Esophagus (tissue), 2 donors: ENCODE measurements around the gene PRR23B. TPM values are rescaled to one million over a fixed set of nuclear protein-coding genes. Genes with fewer than 3 reads are reported as not detected.

Experiments
- H3K27ac ChIP-seq, 2 donors: one replicate each; pipeline ENCODE4 v1.5.1; 2013; ENCODE audit warnings: low read depth in 2 of 2, mild to moderate bottlenecking in 2 of 2, inconsistent platforms in 1 of 2, low read length in 1 of 2, moderate library complexity in 1 of 2
- H3K27me3 ChIP-seq, 2 donors: one replicate each; pipeline ENCODE4 v1.6.1; 2013; ENCODE audit warnings: low read length in 2 of 2, control low read depth in 1 of 2, mild to moderate bottlenecking in 1 of 2; ENCODE audit not compliant: insufficient read depth in 2 of 2, control insufficient read depth in 1 of 2
- H3K36me3 ChIP-seq, 2 donors: one replicate each; pipeline ENCODE4 v1.6.1; 2013; ENCODE audit warnings: low read length in 1 of 2; ENCODE audit not compliant: control insufficient read depth in 2 of 2, insufficient read depth in 2 of 2
- H3K4me1 ChIP-seq, 2 donors: one replicate each; pipeline ENCODE4 v1.6.1; 2013; ENCODE audit warnings: low read length in 1 of 2; ENCODE audit not compliant: control insufficient read depth in 2 of 2, insufficient read depth in 2 of 2
- H3K4me3 ChIP-seq, 2 donors: one replicate each; pipeline ENCODE4 v1.5.1; 2013; ENCODE audit warnings: low read length in 2 of 2, mild to moderate bottlenecking in 2 of 2, low read depth in 1 of 2, moderate library complexity in 1 of 2
- H3K9me3 ChIP-seq, 2 donors: one replicate each; pipeline ENCODE4 v1.6.1; 2013; ENCODE audit warnings: mild to moderate bottlenecking in 2 of 2, low read depth in 1 of 2, low read length in 1 of 2, moderate library complexity in 1 of 2; ENCODE audit not compliant: control insufficient read depth in 2 of 2, insufficient read depth in 1 of 2
- WGBS, 2 donors: extraction: QIAGEN DNeasy Blood & Tissue Kit; methylation state at CpG; one replicate each; pipeline ENCODE4 v1.1.7; 2013; 5-methylcytosine and 5-hydroxymethylcytosine counted together
- polyA plus RNA-seq, 2 donors: library from polyadenylated mRNA; stranded (reverse); fragments of 200-250 nt; gene quantifications; one replicate each; pipeline ENCODE4 v1.2.3, GENCODE V29; 2013
- donor health status: healthy with polysubstance abuse.
- donor health status: Bipolar disorder and iron deficiency.

Gene PRR23B
- polyA plus RNA-seq, 2 donors = not detected

DNA sequence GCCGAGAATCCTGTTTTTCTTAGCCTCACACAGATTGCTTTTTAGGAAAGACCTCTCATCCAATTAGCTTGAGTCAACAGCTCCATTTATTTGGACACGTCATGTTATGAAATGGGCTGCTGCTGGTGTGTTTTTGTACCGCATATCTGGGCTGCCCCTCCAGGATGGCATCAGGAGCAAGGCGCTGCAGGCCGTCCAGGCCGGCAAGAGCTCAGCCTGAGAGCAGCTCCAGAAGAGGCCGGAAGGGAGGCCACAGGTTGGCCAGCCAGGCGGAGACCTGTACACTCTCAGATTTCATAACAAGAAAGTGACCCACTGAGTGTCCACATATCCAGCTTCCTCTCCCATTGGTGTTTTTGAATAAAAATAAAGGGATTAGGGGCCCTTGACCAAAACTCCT, 45.4 kb downstream of the PRR23B start:
- Histone ChIP-seq H3K36me3 (no peaks in the 10 kb centered on the region), H3K27ac (no peak overlapping the region), H3K4me1 (no peaks in the 10 kb centered on the region), H3K4me3 (no peak overlapping the region), H3K27me3 (no peaks in the 10 kb centered on the region), H3K9me3 (peaks cover 0 to 4% of the 10 kb centered on the region in 2 donors)
- WGBS, 2 donors = 89 to 94% methylated on average over 8 of the region's 8 CpGs

DNA sequence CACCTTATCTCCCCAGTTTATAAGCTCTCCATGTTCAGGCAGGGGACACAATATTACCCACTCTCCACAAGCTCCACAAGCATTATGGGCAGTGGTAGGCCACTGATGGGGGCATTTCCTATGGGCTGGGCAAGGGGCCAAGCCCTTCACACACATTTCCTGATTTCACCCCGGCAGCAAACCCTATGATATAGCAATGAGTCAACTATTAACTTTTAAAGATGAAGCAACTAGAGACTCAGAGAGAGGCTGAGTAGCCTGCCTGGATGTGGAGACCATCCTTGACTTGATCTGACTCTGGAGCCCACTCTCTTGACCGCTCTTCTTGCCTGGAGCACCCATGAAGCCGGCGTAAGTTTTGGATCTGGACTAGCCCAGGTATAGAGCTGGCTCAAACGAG, 46.3 kb downstream of the PRR23B start:
- Histone ChIP-seq H3K4me1 (no peaks in the 10 kb centered on the region), H3K4me3 (no peak overlapping the region)
- 78 to 82% methylated on average over 5 of the region's 5 CpGs for WGBS, 2 donors

DNA sequence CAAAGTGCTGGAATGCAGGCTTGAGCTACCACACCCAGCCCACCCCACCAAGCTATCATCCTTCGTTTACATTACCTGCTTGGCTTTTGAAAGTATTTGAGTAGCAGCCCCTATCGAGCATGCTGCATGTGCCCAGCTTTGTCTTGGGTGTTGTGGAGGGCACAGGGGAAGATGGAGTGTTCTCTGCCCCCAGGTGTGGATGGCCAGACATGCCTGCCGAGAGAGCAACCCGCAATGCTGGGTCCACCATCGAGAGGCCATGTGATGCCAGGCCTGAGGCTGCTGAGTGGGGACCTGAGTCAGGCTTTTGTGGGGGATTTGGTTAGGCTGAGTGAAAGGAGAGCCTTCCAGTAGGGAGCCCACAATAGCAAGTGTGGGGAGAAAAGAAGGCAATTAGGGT, 47.8 kb downstream of the PRR23B start:
- Histone ChIP-seq H3K4me1 (no peaks in the 10 kb centered on the region), H3K36me3 (no peaks in the 10 kb centered on the region), H3K27ac (no peak overlapping the region), H3K4me3 (no peak overlapping the region), H3K9me3 (peaks cover 0 to 4% of the 10 kb centered on the region in 2 donors), H3K27me3 (no peaks in the 10 kb centered on the region)
- 83 to 88% methylated on average over 5 of the region's 5 CpGs for WGBS, 2 donors

More for the DNA sequence above, 46.3 kb downstream of the PRR23B start:
- Histone ChIP-seq H3K9me3 (peaks cover 0 to 4% of the 10 kb centered on the region in 2 donors), H3K27ac (no peak overlapping the region), H3K36me3 (no peaks in the 10 kb centered on the region), H3K27me3 (no peaks in the 10 kb centered on the region)

DNA sequence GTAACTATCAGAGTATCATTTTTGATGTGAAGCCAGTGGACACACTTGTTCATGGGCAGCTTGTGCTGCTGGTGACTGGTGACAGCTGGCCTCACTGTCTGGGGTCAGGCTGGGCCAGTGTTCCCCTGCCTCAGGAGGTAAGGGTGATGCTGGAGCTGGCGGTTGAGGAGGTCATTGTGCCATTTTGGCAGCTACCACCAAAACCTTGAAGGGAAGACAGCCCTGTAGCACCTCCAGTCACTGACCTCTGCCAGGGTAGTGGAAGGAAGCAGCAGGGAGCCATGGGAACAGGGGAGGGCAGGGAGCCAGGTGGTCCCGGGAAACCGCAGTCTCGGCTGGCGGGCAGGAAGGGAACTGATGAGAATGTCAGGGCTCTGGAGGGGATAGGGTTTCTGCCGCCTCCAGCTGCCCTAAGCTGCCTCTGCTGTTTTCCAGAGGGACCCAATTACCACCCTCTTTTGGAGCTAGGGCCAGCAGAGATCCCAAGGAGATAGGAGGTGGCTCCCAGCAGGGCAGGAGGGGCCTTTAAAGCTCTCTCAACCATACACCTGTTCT, 48.9 kb downstream of the PRR23B start:
- no peaks in the 10 kb centered on the region for H3K4me1 ChIP-seq
- no peak overlapping the region for H3K27ac ChIP-seq
- H3K27me3 ChIP-seq = no peaks in the 10 kb centered on the region
- H3K36me3 ChIP-seq = no peaks in the 10 kb centered on the region
- H3K4me3 ChIP-seq = no peak overlapping the region
- peaks cover 0 to 4% of the 10 kb centered on the region in 2 donors for H3K9me3 ChIP-seq
- WGBS, 2 donors = 76 to 86% methylated on average over 6 of the region's 6 CpGs

Other genes with a start within 250 kb of the PRR23B start
- gene PIK3CB, start 186.0 kb downstream of the PRR23B start, polyA plus RNA-seq = 10 to 100 TPM in 1 of 2 donors, 1 to 10 TPM in 1; 7.5 to 10.6 TPM
- gene FOXL2, start 73.8 kb downstream of the PRR23B start, polyA plus RNA-seq = under 1 TPM in 1 of 2 donors, not detected in 1; 0.04 TPM
- under 1 TPM; 0.04 to 0.06 TPM for gene FOXL2NB, start 73.7 kb downstream of the PRR23B start, polyA plus RNA-seq
- not detected for gene PRR23A, start 14.7 kb downstream of the PRR23B start, polyA plus RNA-seq
- not detected for gene PRR23C, start 24.0 kb upstream of the PRR23B start, polyA plus RNA-seq